ENCODE measurements around the gene DYNC1I1. TPM values are rescaled to one million over a fixed set of nuclear protein-coding genes. Genes with fewer than 3 reads are reported as not detected.
A peak's percentile ranks its signal among the peaks of the same experiment; 100 is the strongest.

Gene DYNC1I1
- total RNA-seq: 38.8 TPM
- long read RNA-seq, transcript DYNC1I1-205 (17 exons, 2,947 nt): minor isoform, 42 of 125 reads
- long read RNA-seq, transcript DYNC1I1-202 (16 exons, 2,843 nt): major isoform, 54 of 125 reads
- long read RNA-seq, partial matches to known transcripts: 5 of 125 reads
- long read RNA-seq, other reads (novel, unspliced or antisense): 21 of 125 reads

DNA sequence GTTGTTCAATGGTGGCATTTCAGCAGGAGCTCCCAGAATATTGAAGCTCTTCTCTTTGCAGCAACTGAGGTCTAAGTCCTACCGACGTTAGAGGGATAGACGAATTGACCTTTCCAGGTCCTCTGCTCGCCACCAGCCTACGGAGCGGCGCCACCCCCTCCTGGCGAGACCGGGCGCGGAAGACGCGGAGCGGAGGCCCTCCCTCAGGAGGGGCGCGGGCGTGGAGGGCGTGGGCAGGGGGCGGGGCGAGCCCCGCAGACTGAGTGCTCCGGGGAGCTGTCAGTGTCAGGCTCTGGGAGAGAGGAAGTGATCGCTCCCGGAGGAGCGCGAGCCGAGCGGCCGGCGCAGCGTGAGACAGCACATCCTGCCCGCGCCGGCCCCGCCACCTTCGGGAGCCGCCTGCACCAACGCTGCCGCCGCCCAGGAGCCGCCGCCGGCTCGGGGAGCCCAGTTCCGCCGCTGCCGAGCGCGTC lies at the start of gene DYNC1I1:
Gene DYNC1I1 (plus strand): TSS at position 257 of the 473 bp plus-strand sequence. CDS start 32,176 bp downstream, outside the sequence.
- Histone ChIP-seq H3K27ac (replicated peaks) (peak within 1 kb of the TSS; percentile 90), H3K4me3 (peak within 1 kb of the TSS; percentile 91), H3K9me3 (replicated peaks) (no peaks in the 10 kb centered on the region), H3K36me3 (no peaks in the 10 kb centered on the region), H3K27me3 (ENCODE audit: low read depth) (peaks cover 9% of the 10 kb centered on the region), H3K4me1 (peaks cover 47% of the 10 kb centered on the region)
- DNase-seq: peak; percentile 81
- intact Hi-C loops (cut with micrococcal nuclease): no loop called here
- TF ChIP-seq, protein P1, sequence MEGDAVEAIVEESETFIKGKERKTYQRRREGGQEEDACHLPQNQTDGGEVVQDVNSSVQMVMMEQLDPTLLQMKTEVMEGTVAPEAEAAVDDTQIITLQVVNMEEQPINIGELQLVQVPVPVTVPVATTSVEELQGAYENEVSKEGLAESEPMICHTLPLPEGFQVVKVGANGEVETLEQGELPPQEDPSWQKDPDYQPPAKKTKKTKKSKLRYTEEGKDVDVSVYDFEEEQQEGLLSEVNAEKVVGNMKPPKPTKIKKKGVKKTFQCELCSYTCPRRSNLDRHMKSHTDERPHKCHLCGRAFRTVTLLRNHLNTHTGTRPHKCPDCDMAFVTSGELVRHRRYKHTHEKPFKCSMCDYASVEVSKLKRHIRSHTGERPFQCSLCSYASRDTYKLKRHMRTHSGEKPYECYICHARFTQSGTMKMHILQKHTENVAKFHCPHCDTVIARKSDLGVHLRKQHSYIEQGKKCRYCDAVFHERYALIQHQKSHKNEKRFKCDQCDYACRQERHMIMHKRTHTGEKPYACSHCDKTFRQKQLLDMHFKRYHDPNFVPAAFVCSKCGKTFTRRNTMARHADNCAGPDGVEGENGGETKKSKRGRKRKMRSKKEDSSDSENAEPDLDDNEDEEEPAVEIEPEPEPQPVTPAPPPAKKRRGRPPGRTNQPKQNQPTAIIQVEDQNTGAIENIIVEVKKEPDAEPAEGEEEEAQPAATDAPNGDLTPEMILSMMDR (IDR thresholded peaks at IDR 0.05; ENCODE audit: borderline replicate concordance): peak; percentile 32

DNA sequence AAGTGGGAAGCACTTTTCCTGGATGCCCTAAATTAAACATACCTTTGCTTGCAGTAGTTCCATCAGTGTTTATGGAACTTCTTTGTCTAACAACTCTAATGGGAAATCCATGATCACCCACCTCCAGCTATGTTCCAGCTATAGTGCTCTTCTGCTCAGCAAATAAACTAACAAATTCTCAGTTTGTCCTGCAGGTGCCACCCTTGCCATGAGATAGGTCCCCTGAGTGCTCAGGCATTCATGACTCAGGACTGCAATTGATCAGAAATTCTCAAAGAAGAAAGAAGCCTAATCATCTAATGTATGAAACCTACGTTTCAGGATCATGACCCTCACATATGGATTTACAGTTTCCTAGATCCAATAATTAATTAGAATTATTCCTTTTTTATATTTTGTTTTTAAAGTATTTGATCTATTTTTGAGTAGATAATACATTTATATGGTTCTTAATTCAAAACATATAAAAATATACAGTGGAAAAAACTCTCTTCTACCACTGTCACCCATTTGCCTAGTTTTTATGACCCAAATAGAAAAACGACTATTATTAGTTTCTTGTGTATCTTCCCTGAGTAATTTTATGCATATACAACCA lies 48.7 kb upstream of the DYNC1I1 start:
- Histone ChIP-seq H3K27me3 (ENCODE audit: low read depth) (no peaks in the 10 kb centered on the region), H3K9me3 (replicated peaks) (no peaks in the 10 kb centered on the region), H3K4me3 (no peak overlapping the region), H3K4me1 (no peaks in the 10 kb centered on the region), H3K36me3 (no peaks in the 10 kb centered on the region), H3K27ac (replicated peaks) (no peak overlapping the region)
- TF ChIP-seq, protein P1 (IDR thresholded peaks at IDR 0.05; ENCODE audit: borderline replicate concordance): peak; percentile 63
- no peak for DNase-seq
- intact Hi-C loops (cut with micrococcal nuclease): loop anchor here (5.0 kb wide), 1 partner anchor 149 kb away; no protein-coding TSS in a partner anchor

DNA sequence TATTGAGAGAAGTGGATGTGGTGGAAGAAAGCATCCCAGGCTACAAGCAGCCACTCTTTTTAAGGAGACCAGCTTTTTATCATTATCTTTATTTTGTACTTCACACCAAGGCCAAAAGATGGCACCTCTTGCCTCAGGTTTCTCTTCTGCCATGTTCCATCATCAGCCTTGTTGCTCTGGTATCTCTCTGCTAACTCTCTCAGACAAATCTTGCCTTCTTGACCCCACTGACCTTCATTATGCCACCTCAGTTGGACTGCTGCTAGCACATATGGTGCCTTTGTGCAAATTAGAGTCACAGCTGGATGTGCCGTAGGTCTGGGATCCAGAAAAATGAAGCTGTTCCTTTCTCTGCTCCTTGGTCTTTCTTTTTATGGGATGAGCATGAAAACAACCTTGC lies 47.1 kb upstream of the DYNC1I1 start:
- DNase-seq: no peak
- Histone ChIP-seq H3K27me3 (ENCODE audit: low read depth) (no peaks in the 10 kb centered on the region), H3K4me1 (peaks cover under 1% of the 10 kb centered on the region), H3K9me3 (replicated peaks) (no peaks in the 10 kb centered on the region), H3K4me3 (no peak overlapping the region), H3K27ac (replicated peaks) (no peak overlapping the region), H3K36me3 (no peaks in the 10 kb centered on the region)
- TF ChIP-seq, protein P1 (IDR thresholded peaks at IDR 0.05; ENCODE audit: borderline replicate concordance): no peak
- intact Hi-C loops (cut with micrococcal nuclease): no loop called here

DNA sequence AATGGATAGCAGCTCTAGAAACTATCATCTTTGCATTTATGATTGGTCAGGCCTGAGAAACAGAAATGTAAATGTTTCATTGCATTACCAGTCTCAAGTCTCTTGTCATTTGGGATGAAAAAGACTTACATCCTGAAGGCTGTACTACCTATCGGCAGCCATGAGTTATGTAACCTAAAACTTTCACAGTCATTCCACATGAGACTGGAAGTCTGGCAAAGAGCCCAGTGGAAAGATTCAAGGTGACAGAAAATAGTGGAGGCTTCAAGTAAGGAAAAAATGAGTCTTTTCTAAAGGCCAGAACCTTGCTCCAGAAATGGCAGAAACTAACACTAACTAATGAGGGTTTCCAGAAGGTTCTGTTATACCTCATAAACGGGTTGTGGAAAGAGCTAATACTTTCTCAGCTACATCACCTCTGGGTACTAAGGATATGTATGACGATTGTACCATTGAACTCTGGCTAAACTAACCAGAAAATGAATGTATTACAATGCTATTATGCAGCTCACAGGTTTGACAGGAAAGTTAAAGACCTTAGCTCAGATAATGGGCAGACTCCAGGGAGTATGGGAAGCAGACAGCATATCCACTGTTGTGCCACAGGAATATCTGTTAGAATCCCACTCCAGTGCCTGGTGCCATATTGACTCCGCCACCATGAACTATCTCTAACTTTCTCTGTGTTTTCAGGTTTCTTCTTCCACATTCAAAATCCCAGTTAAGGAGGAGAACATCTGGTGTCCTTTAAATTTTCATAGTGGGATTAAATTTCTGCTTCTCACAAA lies 41.7 kb upstream of the DYNC1I1 start:
- no peaks in the 10 kb centered on the region for H3K27me3 ChIP-seq (ENCODE audit: low read depth)
- TF ChIP-seq, protein P1 (IDR thresholded peaks at IDR 0.05; ENCODE audit: borderline replicate concordance): no peak
- no peak overlapping the region for H3K4me3 ChIP-seq
- H3K9me3 ChIP-seq (replicated peaks): no peaks in the 10 kb centered on the region
- no peaks in the 10 kb centered on the region for H3K36me3 ChIP-seq
- intact Hi-C loops (cut with micrococcal nuclease): no loop called here
- no peak for DNase-seq
- peaks cover 4% of the 10 kb centered on the region for H3K4me1 ChIP-seq
- no peak overlapping the region for H3K27ac ChIP-seq (replicated peaks)

DNA sequence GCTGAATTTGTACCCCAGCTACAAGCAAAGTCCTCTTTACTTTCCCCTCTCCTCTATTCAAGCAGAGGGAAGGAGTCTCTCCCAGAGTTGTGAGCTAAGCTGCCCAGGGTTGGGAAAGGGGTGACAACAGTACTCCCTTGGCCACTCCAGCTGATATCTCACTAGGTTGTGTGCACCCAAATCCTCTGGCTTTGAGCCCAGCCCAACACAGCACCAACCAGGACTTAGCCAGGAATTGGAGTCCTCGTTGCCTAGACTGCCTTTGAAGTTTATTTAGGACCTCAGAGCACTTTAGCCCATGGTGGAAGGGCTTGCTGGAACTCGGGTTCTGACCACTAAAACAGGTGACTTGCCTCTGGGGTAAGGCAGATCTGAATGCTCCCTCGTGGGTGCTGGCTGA lies 35.7 kb upstream of the DYNC1I1 start:
- DNase-seq: peak; percentile 25

More for the DNA sequence above, 35.7 kb upstream of the DYNC1I1 start:
- Histone ChIP-seq H3K4me1 (peaks cover 7% of the 10 kb centered on the region), H3K27me3 (ENCODE audit: low read depth) (peaks cover 5% of the 10 kb centered on the region), H3K9me3 (replicated peaks) (no peaks in the 10 kb centered on the region), H3K36me3 (no peaks in the 10 kb centered on the region), H3K4me3 (no peak overlapping the region), H3K27ac (replicated peaks) (no peak overlapping the region)
- TF ChIP-seq, protein P1 (IDR thresholded peaks at IDR 0.05; ENCODE audit: borderline replicate concordance): no peak
- intact Hi-C loops (cut with micrococcal nuclease): no loop called here

All from left ventricle myocardium inferior (tissue), 1 donor.